Transverse colon (tissue), 4 donors: ENCODE measurements around the gene ULBP2. TPM values are rescaled to one million over a fixed set of nuclear protein-coding genes. Genes with fewer than 3 reads are reported as not detected.

ENCODE experiments used
- DNase-seq: peaks from one replicate; pipeline ENCODE4 v3.0.0-alpha.2; 2019
- H3K27ac ChIP-seq, 4 donors: fragments of 200-600 bp; sonication (generic); 2 replicates each; pipeline ENCODE4 v1.5.1; 2016 to 2018; ENCODE audit warnings: inconsistent platforms in 4 of 4
- H3K27me3 ChIP-seq: fragments of 200-600 bp; sonication (generic); 2 replicates; pipeline ENCODE4 v1.5.1; 2017; ENCODE audit warnings: inconsistent platforms
- H3K36me3 ChIP-seq, 4 donors: fragments of 200-600 bp; sonication (generic); 2 replicates each; pipeline ENCODE4 v1.5.1; 2017 to 2019; ENCODE audit warnings: inconsistent platforms in 4 of 4
- H3K4me1 ChIP-seq, 4 donors: fragments of 200-600 bp; sonication (generic); 2 replicates each; pipeline ENCODE4 v1.5.1; 2017 to 2020; ENCODE audit warnings: inconsistent platforms in 4 of 4
- H3K4me3 ChIP-seq, 4 donors: fragments of 200-600 bp; sonication (generic); 1 replicate in 1 of 4; 2 replicates in 3 of 4; pipeline versions ENCODE4 v1.5.1 to v1.6.1; 2017 to 2019; ENCODE audit warnings: inconsistent platforms in 4 of 4
- H3K9me3 ChIP-seq, 2 donors: fragments of 200-600 bp; sonication (generic); 2 replicates each; pipeline ENCODE4 v1.5.1; 2017 to 2019; ENCODE audit warnings: inconsistent platforms in 2 of 2
- CTCF ChIP-seq, 5 experiments: fragments of 200-600 bp in 3 of 5; fragments of 450-650 bp in 2 of 5; sonication (generic) in 3 of 5; IDR thresholded peaks; 1 replicate in 2 of 5; 2 replicates in 3 of 5; pipeline ENCODE4 v1.5.1; 2016 to 2017; ENCODE audit warnings: antibody characterized with exemption in 5 of 5, inconsistent platforms in 3 of 5, mild to moderate bottlenecking in 2 of 5, moderate library complexity in 1 of 5
- EP300 ChIP-seq: sonication (generic); formaldehyde crosslinking; IDR thresholded peaks from one replicate; pipeline ENCODE4 v1.6.1; 2017; ENCODE audit warnings: antibody characterized with exemption, low read depth
- POLR2A ChIP-seq: fragments of 450-650 bp; IDR thresholded peaks from one replicate; pipeline ENCODE4 v1.6.1; 2016; ENCODE audit warnings: antibody characterized with exemption, mild to moderate bottlenecking, moderate library complexity
- POLR2AphosphoS5 ChIP-seq, 3 donors: sonication (generic); formaldehyde crosslinking; IDR thresholded peaks; one replicate each; pipeline ENCODE4 v1.6.1; 2016; ENCODE audit warnings: antibody characterized with exemption in 3 of 3
- WGBS, 2 donors: methylation state at CpG; one replicate each; pipeline ENCODE4 v1.1.5; 2018; ENCODE audit warnings: low coverage in 1 of 2; 5-methylcytosine and 5-hydroxymethylcytosine counted together
- in situ Hi-C, 4 donors: fragments of 200-750 bp; cut with MboI; loops; one replicate each; pipeline versions ENCODE4 v1.15.0 to v1.15.1; 2017; ENCODE audit warnings: low sequenced_read_pairs in 3 of 4, low pct_ligation_motif_present in 1 of 4, low pct_unique_long_range_greater_than_20kb in 1 of 4
- intact Hi-C: fragments of 100-400 bp; cut with DNase I; formaldehyde crosslinking; loops from one replicate; pipeline ENCODE4 v1.15.1; 2023; ENCODE audit warnings: low total_unique reads
- total RNA-seq, 4 donors: library from RNA; depleted of rRNA; stranded (reverse); fragments of >200 nt; gene quantifications; one replicate each; pipeline ENCODE4 v1.1.0, GENCODE V29; 2016

ULBP2 gene
- total RNA-seq, 4 donors from 2014 or later, result not detected

- TF ChIP-seq EP300, result no peak
- no peak for TF ChIP-seq POLR2AphosphoS5 (IDR thresholded peaks at IDR 0.05)
- TF ChIP-seq CTCF (IDR thresholded peaks at IDR 0.05), result no peak
- TF ChIP-seq POLR2A, result no peak
- Histone ChIP-seq H3K27ac (no peak overlapping the region), H3K9me3 (no peaks in the 10 kb centered on the region), H3K4me1 (peaks cover 11 to 24% (median 23%) of the 10 kb centered on the region in 4 donors), H3K36me3 (no peaks in the 10 kb centered on the region), H3K27me3 (peaks cover 95% of the 10 kb centered on the region), H3K4me3 (no peak overlapping the region)
- intact Hi-C loops (no loop called here), in situ Hi-C loops (no loop called here)
- WGBS, 2 donors, result 70 to 81% methylated on average over 3 to 7 of the region's 7 CpGs
- DNase-seq, result no peak
Measured at GRCh38 chr6:149962461-149963211, 20.8 kb downstream of the ULBP2 start.

GRCh38 chr6:149963212-149963461 is 21.3 kb downstream of the ULBP2 start:
- in situ Hi-C loops, result no loop called here
- WGBS, 2 donors, result 3 to 13% methylated on average over 3 to 8 of the region's 8 CpGs
- peak overlapping the region in 3 of 4 donors; percentile 24 to 45 (median 33) for H3K4me3 ChIP-seq
- peaks cover 11 to 24% (median 23%) of the 10 kb centered on the region in 4 donors for H3K4me1 ChIP-seq
- no peak for DNase-seq
- H3K36me3 ChIP-seq, result no peaks in the 10 kb centered on the region
- TF ChIP-seq POLR2AphosphoS5 (IDR thresholded peaks at IDR 0.05) (no peak), EP300 (no peak), POLR2A (no peak), CTCF (IDR thresholded peaks at IDR 0.05) (no peak)
- no peaks in the 10 kb centered on the region for H3K9me3 ChIP-seq
- no peak overlapping the region for H3K27ac ChIP-seq
- peaks cover 95% of the 10 kb centered on the region for H3K27me3 ChIP-seq
- intact Hi-C loops, result no loop called here

GRCh38 chr6:149963462-149964307 is 21.9 kb downstream of the ULBP2 start, which contains the start of gene ULBP1:
Gene ULBP1, plus strand, starts transcription at chr6:149963943. Its CDS starts 107 bp downstream, at chr6:149964050.
- H3K27me3 ChIP-seq, result peaks cover 93% of the 10 kb centered on the region
- H3K9me3 ChIP-seq, result no peaks in the 10 kb centered on the region
- peak; percentile 78 for DNase-seq
- peaks cover 11 to 24% (median 23%) of the 10 kb centered on the region in 4 donors for H3K4me1 ChIP-seq
- 2% methylated on average over 11 to 48 of the region's 69 CpGs for WGBS, 2 donors
- no peaks in the 10 kb centered on the region for H3K36me3 ChIP-seq
- TF ChIP-seq POLR2A, result no peak
- no peak for TF ChIP-seq CTCF (IDR thresholded peaks at IDR 0.05)
- TF ChIP-seq POLR2AphosphoS5 (IDR thresholded peaks at IDR 0.05), result peak; percentile 29 to 49 (median 34)
- TF ChIP-seq EP300, result no peak
- intact Hi-C loops, result no loop called here
- peak within 1 kb of the TSS; percentile 13 to 45 (median 28) for H3K4me3 ChIP-seq
- no peak within 1 kb of the TSS for H3K27ac ChIP-seq
- in situ Hi-C loops, result no loop called here
